GM18519 (cell line): ENCODE measurements around the gene KLHL6.
"Not testable (repeated sequence)": the region's sequence is repeated elsewhere in the genome, so short reads cannot be mapped to it uniquely, and the experiment has no call there.

Source experiments
- ATAC-seq: cut with Tn5 transposase; IDR thresholded peaks from one replicate; pipeline ENCODE4 v1.9.1; 2021; ENCODE audit warnings: mild to moderate bottlenecking, moderate library complexity; ENCODE audit not compliant: unreplicated experiment, low FRiP score

Gene KLHL6

GRCh38 chr3:183533412-183534132, 21.9 kb downstream of the KLHL6 start:
- no peak for ATAC-seq

GRCh38 chr3:183532620-183533411, 22.7 kb downstream of the KLHL6 start:
- no peak for ATAC-seq

GRCh38 chr3:183529717-183530116, 25.8 kb downstream of the KLHL6 start:
- no peak for ATAC-seq

- no peak for ATAC-seq
Observed at GRCh38 chr3:183529185-183529584, 26.3 kb downstream of the KLHL6 start.

GRCh38 chr3:183528758-183529157, 26.7 kb downstream of the KLHL6 start:
- not testable (repeated sequence) for ATAC-seq

- peak; percentile 65 for ATAC-seq
Observed at GRCh38 chr3:183527428-183528379, 27.8 kb downstream of the KLHL6 start.

- ATAC-seq, result no peak
Observed at GRCh38 chr3:183526838-183527427, 28.6 kb downstream of the KLHL6 start.

GRCh38 chr3:183524476-183524875, 31.0 kb downstream of the KLHL6 start:
- ATAC-seq, result no peak

- not testable (repeated sequence) for ATAC-seq
Observed at GRCh38 chr3:183520741-183521556, 34.6 kb downstream of the KLHL6 start.

GRCh38 chr3:183520295-183520694, 35.2 kb downstream of the KLHL6 start:
- not testable (repeated sequence) for ATAC-seq

- ATAC-seq, result no peak
Observed at GRCh38 chr3:183519891-183520290, 35.6 kb downstream of the KLHL6 start.

- ATAC-seq, result no peak
Observed at GRCh38 chr3:183518491-183519251, 36.8 kb downstream of the KLHL6 start.

GRCh38 chr3:183517607-183518006, 37.9 kb downstream of the KLHL6 start:
- no peak for ATAC-seq

GRCh38 chr3:183515968-183516851, 39.3 kb downstream of the KLHL6 start:
- peak; percentile 56 for ATAC-seq

- ATAC-seq, result no peak
Observed at GRCh38 chr3:183514021-183514420, 41.5 kb downstream of the KLHL6 start.

- no peak for ATAC-seq
Observed at GRCh38 chr3:183513046-183513706, 42.3 kb downstream of the KLHL6 start.
